Hypothalamus (tissue), 51 donors: ENCODE data around the gene GTSE1.
A peak's percentile ranks its signal among the peaks of the same experiment; 100 is the strongest.

Experiments
- DNase-seq, 51 donors: peaks; one replicate each; lab custom pipeline; 2025; lab: John Stamatoyannopoulos, UW

The GTSE1 gene

GRCh38 chr22:46350646-46351045 lies 54.0 kb downstream of the GTSE1 start:
- DNase-seq, result peak in 1 of 51 donors; percentile 7

GRCh38 chr22:46351131-46351735 lies 54.6 kb downstream of the GTSE1 start:
- no peak for DNase-seq

- DNase-seq, result no peak
Observed at GRCh38 chr22:46351767-46352166, 55.1 kb downstream of the GTSE1 start.

GRCh38 chr22:46352276-46352675 lies 55.6 kb downstream of the GTSE1 start:
- no peak for DNase-seq

- DNase-seq, result peak in 9 of 51 donors; percentile 11 to 46 (median 29)
Observed at GRCh38 chr22:46352691-46353386, 56.2 kb downstream of the GTSE1 start.

GRCh38 chr22:46353483-46354105 lies 56.9 kb downstream of the GTSE1 start:
- no peak for DNase-seq

- DNase-seq, result no peak
Observed at GRCh38 chr22:46354176-46354992, 57.7 kb downstream of the GTSE1 start.

- DNase-seq, result no peak
Observed at GRCh38 chr22:46354993-46355305, 58.3 kb downstream of the GTSE1 start.

- DNase-seq, result peak in 36 of 51 donors; percentile 5 to 76 (median 36)
Observed at GRCh38 chr22:46355369-46355995, 58.8 kb downstream of the GTSE1 start.

- DNase-seq, result no peak
Observed at GRCh38 chr22:46355996-46356471, 59.4 kb downstream of the GTSE1 start.

GRCh38 chr22:46356496-46357480 lies 60.1 kb downstream of the GTSE1 start:
- no peak for DNase-seq

GRCh38 chr22:46357711-46358520 lies 61.2 kb downstream of the GTSE1 start:
- no peak for DNase-seq

GRCh38 chr22:46358766-46359165 lies 62.1 kb downstream of the GTSE1 start:
- no peak for DNase-seq

- DNase-seq, result no peak
Observed at GRCh38 chr22:46359362-46359761, 62.7 kb downstream of the GTSE1 start.

GRCh38 chr22:46360097-46360496 lies 63.4 kb downstream of the GTSE1 start:
- no peak for DNase-seq

- DNase-seq, result no peak
Observed at GRCh38 chr22:46360891-46361290, 64.2 kb downstream of the GTSE1 start.

GRCh38 chr22:46361826-46362202 lies 65.1 kb downstream of the GTSE1 start:
- DNase-seq, result peak in 1 of 51 donors; percentile 8

GRCh38 chr22:46362203-46362933 lies 65.7 kb downstream of the GTSE1 start:
- no peak for DNase-seq
